ENCODE measurements around the gene ZNF717. TPM values are rescaled to one million over a fixed set of nuclear protein-coding genes. Genes with fewer than 3 reads are reported as not detected.
A peak's percentile ranks its signal among the peaks of the same experiment; 100 is the strongest.
"Not testable (repeated sequence)": the region's sequence is repeated elsewhere in the genome, so short reads cannot be mapped to it uniquely, and the experiment has no call there.

The ZNF717 gene
- total RNA-seq: 7.0 and 9.9 TPM in 2 replicates
- 4.9 TPM for polyA plus RNA-seq (2012)

GRCh38 chr3:75785081-75785755 lies at the start of gene ZNF717:
Gene ZNF717 (minus strand): TSS chr3:75785549. CDS start chr3:75783362, 2,187 bp downstream.
- DNase-seq (ENCODE audit: low read depth): peak; percentile 91

GRCh38 chr3:75831076-75831475 lies 45.7 kb upstream of the ZNF717 start:
- not testable (repeated sequence) for DNase-seq (ENCODE audit: low read depth)

- DNase-seq (ENCODE audit: low read depth): peak; percentile 7
Observed at GRCh38 chr3:75818019-75818418, 32.7 kb upstream of the ZNF717 start.

- peak; percentile 14 for DNase-seq (ENCODE audit: low read depth)
Observed at GRCh38 chr3:75816287-75817180, 31.2 kb upstream of the ZNF717 start.

- DNase-seq (ENCODE audit: low read depth): no peak
Observed at GRCh38 chr3:75814797-75815196, 29.4 kb upstream of the ZNF717 start.

GRCh38 chr3:75782506-75782905 lies 2.8 kb downstream of the ZNF717 start:
- no peak for DNase-seq (ENCODE audit: low read depth)

- no peak for DNase-seq (ENCODE audit: low read depth)
Observed at GRCh38 chr3:75781079-75781745, 4.1 kb downstream of the ZNF717 start.

- DNase-seq (ENCODE audit: low read depth): not testable (repeated sequence)
Observed at GRCh38 chr3:75777742-75778141, 7.6 kb downstream of the ZNF717 start.

- not testable (repeated sequence) for DNase-seq (ENCODE audit: low read depth)
Observed at GRCh38 chr3:75771631-75772030, 13.7 kb downstream of the ZNF717 start.

GRCh38 chr3:75768303-75769017 lies 16.9 kb downstream of the ZNF717 start:
- DNase-seq (ENCODE audit: low read depth): no peak

- peak; percentile 7 for DNase-seq (ENCODE audit: low read depth)
Observed at GRCh38 chr3:75737831-75738493, 47.4 kb downstream of the ZNF717 start.

- DNase-seq (ENCODE audit: low read depth): no peak
Observed at GRCh38 chr3:75727985-75728384, 57.4 kb downstream of the ZNF717 start.

- DNase-seq (ENCODE audit: low read depth): peak; percentile 28
Observed at GRCh38 chr3:75692061-75692460, 93.3 kb downstream of the ZNF717 start.

GRCh38 chr3:75687323-75687722 lies 98.0 kb downstream of the ZNF717 start:
- no peak for DNase-seq (ENCODE audit: low read depth)

Small RNAs within 50 kb of the gene (microRNA-seq; reads per million reads assigned to microRNA genes)
- not detected for gene MIR4273

Other genes with a start within 250 kb of the ZNF717 start
- gene FRG2C, start 121.2 kb downstream of the ZNF717 start, total RNA-seq: not detected in 2 replicates

All from myocyte (in vitro differentiated cells).